Fibroblast of peridontal ligament (primary cell): Measurements from ENCODE around the gene MTMR10.
A peak's percentile ranks its signal among the peaks of the same experiment; 100 is the strongest.

Source experiments
- DNase-seq: peaks from one replicate; pipeline ENCODE4 v3.0.0-alpha.2; 2010; ENCODE audit errors: extremely low read depth

The MTMR10 gene

DNA sequence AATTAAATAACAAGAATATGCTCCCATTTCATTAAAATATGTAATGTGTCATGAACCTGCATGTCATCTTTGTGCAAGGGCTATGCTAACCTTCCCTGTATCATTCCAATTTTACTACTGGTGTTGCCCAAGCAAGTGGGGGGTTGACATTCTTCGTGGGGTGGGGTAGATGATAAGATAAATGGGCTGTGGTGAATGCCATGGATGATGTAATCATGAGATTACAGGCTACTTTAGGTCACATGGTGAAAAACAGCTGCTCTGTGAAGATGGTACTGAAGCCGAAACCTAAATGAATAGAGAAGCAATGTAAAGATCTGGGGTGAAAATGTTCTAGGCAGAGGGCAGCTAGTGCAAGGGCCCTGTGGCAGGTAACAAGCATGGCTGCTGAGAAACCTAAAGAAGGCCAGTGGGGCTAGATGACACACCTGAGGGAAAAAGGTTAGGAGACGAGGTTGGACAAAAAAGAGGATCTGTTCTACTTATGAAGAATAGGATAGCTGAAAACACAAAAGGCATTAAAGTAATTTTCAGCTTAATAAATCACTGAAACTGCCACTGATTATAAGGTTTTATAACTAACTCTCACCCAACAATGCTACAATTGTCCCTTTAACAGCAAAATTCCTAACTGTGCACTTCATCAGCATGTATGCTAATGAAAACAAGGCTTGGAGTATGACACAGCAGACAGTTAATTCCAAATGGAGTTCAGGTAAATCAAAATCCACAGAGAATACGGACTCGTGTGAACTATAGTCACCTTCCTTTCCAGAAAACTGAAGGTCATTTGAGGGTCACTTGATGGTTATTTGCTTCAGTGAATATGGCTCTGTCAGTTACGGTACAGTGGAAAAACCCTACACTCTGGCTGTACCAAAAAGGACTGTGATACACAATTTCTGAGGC lies 35.0 kb downstream of the MTMR10 start:
- no peak for DNase-seq

- peak; percentile 13 for DNase-seq
Observed at GRCh38 chr15:30954674-30955073, 36.8 kb downstream of the MTMR10 start.

- DNase-seq, result peak; percentile 75
Observed at GRCh38 chr15:30953731-30954378, 37.6 kb downstream of the MTMR10 start.

DNA sequence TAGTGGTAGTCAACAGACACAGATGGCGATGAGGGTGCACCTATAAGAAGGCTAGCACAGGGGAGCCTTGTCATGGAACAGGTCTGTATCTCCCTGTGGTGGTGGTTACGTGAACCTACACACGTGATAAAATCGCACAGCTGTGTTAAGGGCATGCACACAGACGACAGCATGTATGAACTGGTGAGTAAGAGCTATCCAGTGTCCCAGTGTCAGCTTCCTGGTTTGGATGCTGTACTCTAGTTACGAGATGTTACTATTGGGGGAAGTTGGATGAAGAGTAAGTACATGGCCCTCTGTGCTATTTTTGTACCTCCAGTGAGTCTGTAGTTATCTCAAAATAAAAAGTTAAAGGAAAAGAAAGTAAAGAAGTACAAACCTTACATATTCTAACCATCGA lies 38.2 kb downstream of the MTMR10 start:
- DNase-seq, result no peak

- DNase-seq, result no peak
Observed at GRCh38 chr15:30943654-30944335, 47.6 kb downstream of the MTMR10 start.

GRCh38 chr15:30941520-30941919 lies 49.9 kb downstream of the MTMR10 start:
- DNase-seq, result no peak

- no peak for DNase-seq
Observed at GRCh38 chr15:30940359-30940758, 51.1 kb downstream of the MTMR10 start.

- DNase-seq, result no peak
Observed at GRCh38 chr15:30939161-30939560, 52.3 kb downstream of the MTMR10 start.

GRCh38 chr15:30933293-30933692 lies 58.1 kb downstream of the MTMR10 start:
- no peak for DNase-seq

GRCh38 chr15:30930422-30930821 lies 61.0 kb downstream of the MTMR10 start:
- no peak for DNase-seq

DNA sequence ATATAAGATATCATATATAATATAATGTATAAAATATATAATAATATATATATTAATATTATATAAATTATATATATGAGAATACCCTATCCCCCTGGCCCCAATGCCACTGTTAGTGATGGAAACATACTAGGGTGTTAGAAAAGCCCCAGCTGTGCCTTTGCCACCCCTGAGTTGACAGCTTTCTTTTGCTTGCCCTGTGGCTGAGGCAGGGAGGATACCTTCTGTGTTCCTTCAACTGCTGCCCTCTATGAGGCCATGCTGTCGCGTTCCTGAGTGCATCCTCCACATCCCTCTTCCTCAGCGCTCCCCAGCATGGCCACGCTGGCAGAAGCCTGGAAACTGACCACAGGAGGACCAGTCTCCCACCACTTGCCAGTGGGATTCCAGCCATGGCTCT lies 61.4 kb downstream of the MTMR10 start:
- DNase-seq, result no peak

DNA sequence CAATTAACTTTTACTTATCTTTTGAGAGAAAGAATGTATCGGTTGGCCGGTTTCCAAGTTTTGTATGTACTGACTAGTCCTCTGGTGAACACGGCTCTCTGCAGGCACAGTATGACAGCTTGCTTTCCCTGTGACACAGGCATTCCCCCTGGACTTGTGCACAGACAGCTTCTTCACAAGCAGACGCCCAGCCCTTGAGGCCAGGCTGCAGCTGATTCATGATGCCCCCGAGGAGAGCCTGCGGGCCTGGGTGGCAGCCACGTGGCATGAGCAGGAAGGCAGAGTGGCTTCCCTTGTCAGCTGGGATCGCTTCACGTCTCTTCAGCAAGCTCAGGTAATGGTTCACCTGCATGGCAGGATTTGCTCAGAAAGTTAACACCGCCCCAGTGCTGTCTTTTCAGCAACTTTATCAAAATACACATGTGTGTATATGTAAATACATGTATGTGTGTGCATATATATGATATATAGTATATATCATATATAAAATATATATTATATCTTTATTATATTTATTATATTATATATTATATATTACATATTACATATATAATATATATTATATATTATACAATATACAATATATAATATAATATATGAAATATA lies 62.3 kb downstream of the MTMR10 start:
- DNase-seq, result no peak

DNA sequence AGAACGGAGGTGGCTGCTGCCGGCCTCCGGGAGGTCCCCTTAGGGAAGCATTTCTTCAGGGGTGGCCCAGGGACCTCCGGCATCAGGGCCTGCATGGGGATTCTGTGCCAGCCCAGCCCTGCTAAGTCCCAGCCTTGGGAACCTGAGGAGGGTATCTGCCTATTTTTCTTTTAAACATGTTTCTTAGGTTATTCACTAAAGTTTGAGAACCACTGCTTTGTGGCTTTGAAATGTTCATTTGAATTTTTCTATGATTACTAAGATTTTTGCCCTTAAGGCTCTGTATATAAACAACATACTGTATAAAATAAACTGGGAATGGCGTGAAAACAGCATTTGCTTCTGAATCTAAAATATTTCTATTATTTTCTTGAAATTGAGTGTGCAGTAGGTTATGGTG lies 63.4 kb downstream of the MTMR10 start:
- DNase-seq, result peak; percentile 44

GRCh38 chr15:30927148-30927761 lies 64.2 kb downstream of the MTMR10 start:
- no peak for DNase-seq

GRCh38 chr15:30926161-30926560 lies 65.3 kb downstream of the MTMR10 start:
- no peak for DNase-seq

- no peak for DNase-seq
Observed at GRCh38 chr15:30925686-30926085, 65.7 kb downstream of the MTMR10 start.

GRCh38 chr15:30924353-30924752 lies 67.1 kb downstream of the MTMR10 start:
- DNase-seq, result peak; percentile 70

DNA sequence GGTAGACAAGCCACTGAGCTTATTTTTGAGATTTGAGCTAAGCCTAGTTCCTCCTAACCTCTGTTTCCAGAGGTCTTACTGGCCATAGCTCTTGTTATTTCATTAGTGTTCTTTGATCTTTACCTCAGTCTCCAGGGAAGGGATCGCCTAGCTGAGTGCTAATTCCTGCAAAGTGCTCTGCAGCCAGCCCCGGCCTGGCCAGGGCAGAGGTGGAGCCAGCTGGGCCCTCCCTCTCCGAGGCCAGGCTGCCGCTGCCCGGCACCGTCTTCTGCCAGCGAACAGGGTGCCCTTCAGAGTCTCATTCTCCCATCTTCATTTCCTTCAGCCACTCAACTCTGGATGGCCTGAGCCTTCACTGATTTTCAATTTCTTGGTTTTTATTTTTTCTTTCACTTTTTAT lies 68.0 kb downstream of the MTMR10 start:
- DNase-seq, result no peak

DNA sequence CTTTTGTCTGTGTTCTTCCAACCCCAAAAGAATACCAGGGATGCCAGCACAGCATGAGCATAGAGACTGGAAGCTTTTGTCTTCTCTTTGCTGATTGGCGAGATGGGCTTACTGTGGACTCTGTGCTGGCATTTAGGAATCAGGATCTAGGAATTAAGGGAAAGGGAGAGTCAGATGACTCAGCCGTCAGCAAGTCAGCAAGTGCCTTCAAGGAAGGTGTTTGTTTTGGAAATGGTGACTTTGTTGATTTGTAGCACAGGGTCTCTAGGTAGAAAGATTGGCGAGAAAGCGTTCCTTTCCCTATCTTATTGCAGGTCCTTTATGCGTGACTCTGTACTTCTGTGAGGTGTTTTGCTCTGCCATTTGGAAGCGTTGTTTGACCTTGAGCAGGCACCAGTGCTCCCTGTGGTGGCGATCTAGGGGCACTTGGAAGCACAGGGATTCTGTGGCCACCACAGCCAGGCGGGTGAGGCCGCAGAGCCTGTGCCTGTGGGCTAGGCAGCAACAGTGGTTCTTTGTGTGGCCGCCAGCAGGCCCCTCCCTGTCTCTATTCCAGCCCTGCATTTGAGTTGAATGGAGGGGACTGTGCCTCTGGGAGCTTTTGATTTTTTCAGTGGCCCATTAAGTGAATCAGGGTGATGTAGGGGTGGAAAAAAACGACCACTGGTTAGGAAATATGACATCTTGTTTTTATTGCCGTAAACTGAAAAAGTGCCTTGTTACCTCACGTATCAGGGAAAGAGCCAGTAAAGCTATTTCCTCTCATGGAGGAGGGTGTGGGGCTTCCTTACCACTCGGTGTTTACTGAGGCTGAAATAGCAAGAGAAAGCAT lies 68.7 kb downstream of the MTMR10 start:
- DNase-seq, result peak; percentile 41

DNA sequence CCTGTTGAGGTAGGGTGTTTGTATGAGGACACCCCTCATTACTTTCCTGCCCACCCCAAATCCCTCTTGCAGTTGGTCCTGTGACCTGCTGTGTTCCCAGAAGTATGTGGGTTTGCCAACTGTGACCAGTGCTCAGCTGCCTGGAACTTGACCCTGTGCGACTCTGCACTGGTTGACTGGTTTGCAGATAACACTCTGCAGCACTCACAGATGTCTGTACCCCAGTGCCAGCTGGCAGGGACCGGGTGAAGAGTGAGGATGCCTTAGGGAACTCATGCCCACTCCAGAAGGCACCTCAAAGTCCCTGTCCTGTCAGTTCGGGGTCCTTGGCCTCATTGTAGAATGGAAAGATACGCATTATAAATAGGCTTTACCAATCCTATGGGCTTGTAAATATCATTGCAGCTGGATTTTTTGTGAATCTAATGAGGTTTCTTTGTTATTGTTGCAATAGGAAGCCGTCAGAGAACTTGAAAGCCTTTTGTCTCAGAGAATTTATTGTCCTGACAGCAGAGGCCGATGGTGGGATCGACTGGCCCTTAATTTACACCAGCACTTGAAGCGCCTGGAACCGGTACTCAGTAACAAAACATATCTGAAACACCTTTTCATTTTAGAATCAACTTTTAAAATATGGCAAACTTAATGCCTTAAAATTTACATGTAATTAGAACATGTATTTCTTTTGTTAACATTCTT lies 69.5 kb downstream of the MTMR10 start:
- DNase-seq, result no peak
